Tibial artery (tissue), 4 donors: ENCODE measurements around the gene ZIC1.

ENCODE experiments used
- DNase-seq, 2 donors: peaks; one replicate each; pipeline ENCODE4 v3.0.0-alpha.2; 2019
- H3K27ac ChIP-seq, 2 donors: fragments of 200-600 bp; sonication (generic) in 1 of 2; 1 replicate in 1 of 2; 2 replicates in 1 of 2; pipeline ENCODE4 v1.5.1; 2018 to 2019; ENCODE audit warnings: mild to moderate bottlenecking in 1 of 2
- H3K27me3 ChIP-seq, 2 donors: fragments of 200-600 bp; sonication (generic) in 1 of 2; one replicate each; pipeline versions ENCODE4 v1.5.1 to v1.6.0; 2016 to 2019
- H3K36me3 ChIP-seq, 3 donors: fragments of 200-600 bp; sonication (generic) in 2 of 3; one replicate each; pipeline ENCODE4 v1.5.1; 2016 to 2019; ENCODE audit warnings: mild to moderate bottlenecking in 2 of 3
- H3K4me1 ChIP-seq, 4 donors: fragments of 200-600 bp; sonication (generic) in 2 of 4; 1 replicate in 3 of 4; 2 replicates in 1 of 4; pipeline ENCODE4 v1.5.1; 2016 to 2019
- H3K4me3 ChIP-seq, 2 donors: fragments of 200-600 bp; sonication (generic) in 1 of 2; 1 replicate in 1 of 2; 2 replicates in 1 of 2; pipeline ENCODE4 v1.5.1; 2018 to 2019; ENCODE audit warnings: mild to moderate bottlenecking in 2 of 2
- H3K9me3 ChIP-seq, 3 donors: fragments of 200-600 bp; sonication (generic) in 1 of 3; one replicate each; pipeline ENCODE4 v1.5.1; 2016 to 2019
- CTCF ChIP-seq, 2 experiments: fragments of 200-600 bp in 1 of 2; fragments of 450-650 bp in 1 of 2; IDR thresholded peaks; one replicate each; pipeline ENCODE4 v1.5.1; 2017 to 2019; ENCODE audit warnings: antibody characterized with exemption in 2 of 2, mild to moderate bottlenecking in 1 of 2, moderate library complexity in 1 of 2
- intact Hi-C: fragments of 100-400 bp; cut with DNase I; formaldehyde crosslinking; loops from one replicate; pipeline ENCODE4 v1.15.0; 2023; ENCODE audit warnings: low total_unique reads

ZIC1 gene

GRCh38 chr3:147407498-147408187, 1.5 kb upstream of the ZIC1 start:
- intact Hi-C loops = no loop called here
- Histone ChIP-seq H3K4me3 (no peak overlapping the region), H3K4me1 (peaks cover 0 to 48% (median 25%) of the 10 kb centered on the region in 4 donors), H3K9me3 (no peaks in the 10 kb centered on the region), H3K27ac (no peak overlapping the region), H3K27me3 (peaks cover 20 to 99% of the 10 kb centered on the region in 2 donors), H3K36me3 (no peaks in the 10 kb centered on the region)
- no peak for TF ChIP-seq CTCF (IDR thresholded peaks at IDR 0.05)
- no peak for DNase-seq

- H3K9me3 ChIP-seq = no peaks in the 10 kb centered on the region
- no peak for DNase-seq
- TF ChIP-seq CTCF (IDR thresholded peaks at IDR 0.05) = no peak
- H3K36me3 ChIP-seq = no peaks in the 10 kb centered on the region
- no peak overlapping the region for H3K4me3 ChIP-seq
- intact Hi-C loops = no loop called here
- peaks cover 20 to 100% of the 10 kb centered on the region in 2 donors for H3K27me3 ChIP-seq
- H3K4me1 ChIP-seq = peaks cover 0 to 56% (median 31%) of the 10 kb centered on the region in 4 donors
- no peak overlapping the region for H3K27ac ChIP-seq
These were observed 721 bp upstream of the ZIC1 start for GRCh38 chr3:147408188-147409100.

- H3K36me3 ChIP-seq = no peaks in the 10 kb centered on the region
- no peaks in the 10 kb centered on the region for H3K9me3 ChIP-seq
- H3K4me3 ChIP-seq = peak overlapping the region; percentile 28 to 38
- no peak for DNase-seq
- peaks cover 0 to 62% (median 35%) of the 10 kb centered on the region in 4 donors for H3K4me1 ChIP-seq
- peaks cover 20 to 100% of the 10 kb centered on the region in 2 donors for H3K27me3 ChIP-seq
- TF ChIP-seq CTCF (IDR thresholded peaks at IDR 0.05) = no peak
- intact Hi-C loops = no loop called here
- H3K27ac ChIP-seq = no peak overlapping the region
These were observed 956 bp downstream of the ZIC1 start for GRCh38 chr3:147410116-147410525.

- H3K36me3 ChIP-seq = no peaks in the 10 kb centered on the region
- peak overlapping the region; percentile 28 to 38 for H3K4me3 ChIP-seq
- intact Hi-C loops = no loop called here
- no peak for TF ChIP-seq CTCF (IDR thresholded peaks at IDR 0.05)
- H3K9me3 ChIP-seq = peaks cover 0 to 4% (median 0%) of the 10 kb centered on the region in 3 donors
- peaks cover 20 to 100% of the 10 kb centered on the region in 2 donors for H3K27me3 ChIP-seq
- DNase-seq = no peak
- H3K27ac ChIP-seq = no peak overlapping the region
- peaks cover 0 to 62% (median 35%) of the 10 kb centered on the region in 4 donors for H3K4me1 ChIP-seq
These were observed 1.5 kb downstream of the ZIC1 start for GRCh38 chr3:147410526-147411237.

- no peak for DNase-seq
- no peaks in the 10 kb centered on the region for H3K36me3 ChIP-seq
- intact Hi-C loops = no loop called here
- no peak overlapping the region for H3K27ac ChIP-seq
- peaks cover 20 to 98% of the 10 kb centered on the region in 2 donors for H3K27me3 ChIP-seq
- no peak for TF ChIP-seq CTCF (IDR thresholded peaks at IDR 0.05)
- peaks cover 0 to 62% (median 35%) of the 10 kb centered on the region in 4 donors for H3K4me1 ChIP-seq
- peak overlapping the region; percentile 28 to 38 for H3K4me3 ChIP-seq
- peaks cover 0 to 6% (median 0%) of the 10 kb centered on the region in 3 donors for H3K9me3 ChIP-seq
These were observed 2.2 kb downstream of the ZIC1 start for GRCh38 chr3:147411238-147411814.
